Astrocyte (in vitro differentiated cells and primary cell): ENCODE data around the gene COPS6.

ENCODE experiments used
- CTCF ChIP-seq: IDR thresholded peaks from 2 replicates; pipeline ENCODE4 v1.5.1; 2011; ENCODE audit warnings: low read depth, mild to moderate bottlenecking, inconsistent platforms, low read length, moderate library complexity; ENCODE audit not compliant: insufficient read depth
- EZH2 ChIP-seq: IDR thresholded peaks from 2 replicates; pipeline ENCODE4 v1.6.1; 2012; ENCODE audit warnings: mild to moderate bottlenecking, low read length, inconsistent platforms; ENCODE audit not compliant: insufficient read depth

DNA sequence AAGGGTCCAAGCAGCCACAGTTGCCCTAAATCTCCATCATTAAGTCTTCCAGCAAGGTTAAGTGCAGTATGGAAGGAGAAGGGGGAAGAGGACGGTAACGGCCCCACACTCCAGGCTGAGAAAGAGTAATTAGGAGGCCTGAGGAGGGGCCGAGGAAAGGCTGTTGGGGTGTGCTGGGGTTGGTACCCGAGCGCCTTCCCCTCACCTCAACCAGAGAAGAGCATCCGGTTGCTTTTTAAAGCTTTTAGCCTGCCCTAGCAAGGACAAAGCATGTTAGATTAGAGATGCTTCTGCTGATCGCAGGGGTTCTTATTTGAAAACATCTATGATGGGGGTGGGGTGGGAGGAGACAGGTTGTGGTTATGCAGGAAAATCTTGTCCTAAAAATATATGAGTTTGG is 48.2 kb upstream of the COPS6 start:
- TF ChIP-seq CTCF (no peak), EZH2 (no peak)
